HepG2 (cell line): ENCODE data around the gene RRP8. TPM values are rescaled to one million over a fixed set of nuclear protein-coding genes. Genes with fewer than 3 reads are reported as not detected.

ENCODE experiments used
- ELF3 ChIP-seq: IDR thresholded peaks from 2 replicates; pipeline ENCODE4 v1.6.1; 2016; ENCODE audit warnings: missing genetic modification reagents, missing compliant biosample characterization
- ERF ChIP-seq: IDR thresholded peaks from 2 replicates; pipeline ENCODE4 v1.6.1; 2018; ENCODE audit warnings: missing biosample characterization, missing genetic modification reagents
- HOXA5 ChIP-seq: sonication (generic); formaldehyde crosslinking; IDR thresholded peaks from 2 replicates; pipeline ENCODE4 v1.4.0; 2020; ENCODE audit warnings: missing genetic modification reagents
- KLF16 ChIP-seq, 2 experiments: sonication (generic) in 1 of 2; formaldehyde crosslinking in 1 of 2; IDR thresholded peaks; 2 replicates each; pipeline versions ENCODE4 v1.6.1 to v1.8.0; 2016 to 2023; ENCODE audit warnings: missing genetic modification reagents in 2 of 2, missing compliant biosample characterization in 1 of 2
- MIER3 ChIP-seq: IDR thresholded peaks from 2 replicates; pipeline ENCODE4 v1.6.1; 2016; ENCODE audit warnings: missing compliant biosample characterization, borderline replicate concordance
- NFKBIZ ChIP-seq: IDR thresholded peaks from 2 replicates; pipeline ENCODE4 v1.6.1; 2018; ENCODE audit warnings: missing genetic modification reagents, missing compliant biosample characterization
- RFXANK ChIP-seq: IDR thresholded peaks from 2 replicates; pipeline ENCODE4 v1.6.1; 2016
- SIX4 ChIP-seq: sonication (generic); formaldehyde crosslinking; IDR thresholded peaks from 2 replicates; pipeline ENCODE4 v1.4.0; 2020; ENCODE audit warnings: missing genetic modification reagents
- STAG1 ChIP-seq: sonication (generic); formaldehyde crosslinking; IDR thresholded peaks from 2 replicates; pipeline ENCODE4 v1.4.0; 2020; ENCODE audit warnings: missing genetic modification reagents
- UBTF ChIP-seq: sonication (generic); formaldehyde crosslinking; IDR thresholded peaks from 2 replicates; pipeline ENCODE4 v1.4.0; 2020; ENCODE audit warnings: mild to moderate bottlenecking, missing genetic modification reagents
- ZGPAT ChIP-seq: IDR thresholded peaks from 2 replicates; pipeline ENCODE4 v1.6.1; 2016; ENCODE audit warnings: mild to moderate bottlenecking
- ZNF605 ChIP-seq: sonication (generic); formaldehyde crosslinking; IDR thresholded peaks from 2 replicates; pipeline ENCODE4 v1.8.0; 2022; ENCODE audit warnings: mild to moderate bottlenecking, missing genetic modification reagents
- polyA plus RNA-seq, 8 experiments: library from polyadenylated mRNA; depleted of rRNA in 3 of 8; stranded (reverse) in 7 of 8; unstranded in 1 of 8; fragments of >200 nt; fragmentation: Illumina TruSeq in 4 of 8; extraction: Trizol in 4 of 8; gene quantifications; 2 replicates each; pipeline versions ENCODE4 v1.2.1 to v1.2.3, GENCODE V29; 2011 to 2016; ENCODE audit warnings: low read depth in 4 of 8, missing spikeins in 1 of 8, mixed read lengths in 1 of 8; ENCODE audit not compliant: insufficient read depth in 1 of 8
- total RNA-seq, 5 experiments: library from RNA; depleted of rRNA; stranded (reverse); fragments of >200 nt; fragmentation: Illumina TruSeq; extraction: Trizol; gene quantifications; 2 replicates each; pipeline ENCODE4 v1.2.3, GENCODE V29; 2016; ENCODE audit warnings: low read depth in 1 of 5
- TF ChIP-seq, protein P1 (sequence below): sonication (generic); formaldehyde crosslinking; IDR thresholded peaks from 2 replicates; pipeline ENCODE4 v1.8.1; 2023; ENCODE audit warnings: missing genetic modification reagents, inconsistent platforms, borderline replicate concordance
- TF ChIP-seq, protein P2 (sequence below): sonication (generic); formaldehyde crosslinking; IDR thresholded peaks from 2 replicates; pipeline ENCODE4 v1.5.1; 2020; ENCODE audit warnings: mild to moderate bottlenecking, missing genetic modification reagents, borderline replicate concordance

RRP8 gene
- total and polyA plus RNA-seq, 2 of the 13 experiments (the other 11 are each of a cell fraction or from before 2014, with no cell fraction given): 7.2 to 21.6 TPM

- 0 out of 2 replicates have a peak, but pooled peaks have one; percentile 67 for TF ChIP-seq ZGPAT (CRISPR knock-in tag)
- peak; percentile 60; the same call in 1 of the 2 replicates for TF ChIP-seq NFKBIZ (CRISPR knock-in tag)
- peak; percentile 5; the same call in 1 of the 2 replicates for TF ChIP-seq UBTF (CRISPR knock-in tag)
- TF ChIP-seq ERF (CRISPR knock-in tag): peak; percentile 62; the same call in 1 of the 2 replicates
- TF ChIP-seq ZNF605: peak; percentile 32; the same call in 1 of the 2 replicates
- 0 out of 2 replicates have a peak, but pooled peaks have one; percentile 32 for TF ChIP-seq ELF3 (CRISPR knock-in tag)
- TF ChIP-seq, protein P1, sequence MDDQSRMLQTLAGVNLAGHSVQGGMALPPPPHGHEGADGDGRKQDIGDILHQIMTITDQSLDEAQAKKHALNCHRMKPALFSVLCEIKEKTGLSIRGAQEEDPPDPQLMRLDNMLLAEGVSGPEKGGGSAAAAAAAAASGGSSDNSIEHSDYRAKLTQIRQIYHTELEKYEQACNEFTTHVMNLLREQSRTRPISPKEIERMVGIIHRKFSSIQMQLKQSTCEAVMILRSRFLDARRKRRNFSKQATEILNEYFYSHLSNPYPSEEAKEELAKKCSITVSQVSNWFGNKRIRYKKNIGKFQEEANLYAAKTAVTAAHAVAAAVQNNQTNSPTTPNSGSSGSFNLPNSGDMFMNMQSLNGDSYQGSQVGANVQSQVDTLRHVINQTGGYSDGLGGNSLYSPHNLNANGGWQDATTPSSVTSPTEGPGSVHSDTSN: no peak
- 0 out of 2 replicates have a peak, but pooled peaks have one; percentile 46 for TF ChIP-seq HOXA5 (CRISPR knock-in tag)
- TF ChIP-seq MIER3 (CRISPR knock-in tag): no peak
- TF ChIP-seq SIX4 (CRISPR knock-in tag): 0 out of 2 replicates have a peak, but pooled peaks have one; percentile 12
- no peak for TF ChIP-seq STAG1 (CRISPR knock-in tag)
- TF ChIP-seq RFXANK (CRISPR knock-in tag): peak; percentile 100
- TF ChIP-seq, protein P2, sequence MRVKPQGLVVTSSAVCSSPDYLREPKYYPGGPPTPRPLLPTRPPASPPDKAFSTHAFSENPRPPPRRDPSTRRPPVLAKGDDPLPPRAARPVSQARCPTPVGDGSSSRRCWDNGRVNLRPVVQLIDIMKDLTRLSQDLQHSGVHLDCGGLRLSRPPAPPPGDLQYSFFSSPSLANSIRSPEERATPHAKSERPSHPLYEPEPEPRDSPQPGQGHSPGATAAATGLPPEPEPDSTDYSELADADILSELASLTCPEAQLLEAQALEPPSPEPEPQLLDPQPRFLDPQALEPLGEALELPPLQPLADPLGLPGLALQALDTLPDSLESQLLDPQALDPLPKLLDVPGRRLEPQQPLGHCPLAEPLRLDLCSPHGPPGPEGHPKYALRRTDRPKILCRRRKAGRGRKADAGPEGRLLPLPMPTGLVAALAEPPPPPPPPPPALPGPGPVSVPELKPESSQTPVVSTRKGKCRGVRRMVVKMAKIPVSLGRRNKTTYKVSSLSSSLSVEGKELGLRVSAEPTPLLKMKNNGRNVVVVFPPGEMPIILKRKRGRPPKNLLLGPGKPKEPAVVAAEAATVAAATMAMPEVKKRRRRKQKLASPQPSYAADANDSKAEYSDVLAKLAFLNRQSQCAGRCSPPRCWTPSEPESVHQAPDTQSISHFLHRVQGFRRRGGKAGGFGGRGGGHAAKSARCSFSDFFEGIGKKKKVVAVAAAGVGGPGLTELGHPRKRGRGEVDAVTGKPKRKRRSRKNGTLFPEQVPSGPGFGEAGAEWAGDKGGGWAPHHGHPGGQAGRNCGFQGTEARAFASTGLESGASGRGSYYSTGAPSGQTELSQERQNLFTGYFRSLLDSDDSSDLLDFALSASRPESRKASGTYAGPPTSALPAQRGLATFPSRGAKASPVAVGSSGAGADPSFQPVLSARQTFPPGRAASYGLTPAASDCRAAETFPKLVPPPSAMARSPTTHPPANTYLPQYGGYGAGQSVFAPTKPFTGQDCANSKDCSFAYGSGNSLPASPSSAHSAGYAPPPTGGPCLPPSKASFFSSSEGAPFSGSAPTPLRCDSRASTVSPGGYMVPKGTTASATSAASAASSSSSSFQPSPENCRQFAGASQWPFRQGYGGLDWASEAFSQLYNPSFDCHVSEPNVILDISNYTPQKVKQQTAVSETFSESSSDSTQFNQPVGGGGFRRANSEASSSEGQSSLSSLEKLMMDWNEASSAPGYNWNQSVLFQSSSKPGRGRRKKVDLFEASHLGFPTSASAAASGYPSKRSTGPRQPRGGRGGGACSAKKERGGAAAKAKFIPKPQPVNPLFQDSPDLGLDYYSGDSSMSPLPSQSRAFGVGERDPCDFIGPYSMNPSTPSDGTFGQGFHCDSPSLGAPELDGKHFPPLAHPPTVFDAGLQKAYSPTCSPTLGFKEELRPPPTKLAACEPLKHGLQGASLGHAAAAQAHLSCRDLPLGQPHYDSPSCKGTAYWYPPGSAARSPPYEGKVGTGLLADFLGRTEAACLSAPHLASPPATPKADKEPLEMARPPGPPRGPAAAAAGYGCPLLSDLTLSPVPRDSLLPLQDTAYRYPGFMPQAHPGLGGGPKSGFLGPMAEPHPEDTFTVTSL (CRISPR knock-in tag): no peak
- TF ChIP-seq KLF16 (CRISPR knock-in tag; IDR thresholded peaks at IDR 0.05): 0 out of 4 replicates have a peak, but pooled peaks of 1 of the 2 experiments have one; percentile 30
Measured at GRCh38 chr11:6619004-6619745, 15.8 kb upstream of the RRP8 start, which contains the start of gene TPP1 (continued).
